ENCODE measurements around the gene NUDCD3.
A peak's percentile ranks its signal among the peaks of the same experiment; 100 is the strongest.

NUDCD3 gene

GRCh38 chr7:44380831-44381493 is 109.5 kb downstream of the NUDCD3 start:
- no peak for DNase-seq

GRCh38 chr7:44380189-44380830 is 110.1 kb downstream of the NUDCD3 start:
- DNase-seq, result no peak

GRCh38 chr7:44379366-44380188 is 110.9 kb downstream of the NUDCD3 start:
- DNase-seq, result no peak

- no peak for DNase-seq
Observed at GRCh38 chr7:44378744-44379143, 111.7 kb downstream of the NUDCD3 start.

- DNase-seq, result no peak
Observed at GRCh38 chr7:44377681-44378421, 112.6 kb downstream of the NUDCD3 start.

GRCh38 chr7:44377134-44377463 is 113.4 kb downstream of the NUDCD3 start:
- no peak for DNase-seq

- DNase-seq, result no peak
Observed at GRCh38 chr7:44376429-44377133, 113.9 kb downstream of the NUDCD3 start.

- no peak for DNase-seq
Observed at GRCh38 chr7:44375926-44376342, 114.5 kb downstream of the NUDCD3 start.

GRCh38 chr7:44375236-44375699 is 115.2 kb downstream of the NUDCD3 start:
- DNase-seq, result no peak

GRCh38 chr7:44374007-44374763 is 116.3 kb downstream of the NUDCD3 start:
- no peak for DNase-seq

GRCh38 chr7:44373418-44373740 is 117.1 kb downstream of the NUDCD3 start:
- no peak for DNase-seq

GRCh38 chr7:44372560-44373417 is 117.7 kb downstream of the NUDCD3 start:
- no peak for DNase-seq

- no peak for DNase-seq
Observed at GRCh38 chr7:44368885-44369284, 121.6 kb downstream of the NUDCD3 start.

- DNase-seq, result no peak
Observed at GRCh38 chr7:44368455-44368854, 122.0 kb downstream of the NUDCD3 start.

GRCh38 chr7:44367475-44368043 is 122.9 kb downstream of the NUDCD3 start:
- no peak for DNase-seq

GRCh38 chr7:44366986-44367385 is 123.5 kb downstream of the NUDCD3 start:
- no peak for DNase-seq

- DNase-seq, result no peak
Observed at GRCh38 chr7:44353668-44354067, 136.8 kb downstream of the NUDCD3 start.

- no peak for DNase-seq
Observed at GRCh38 chr7:44348851-44349781, 141.3 kb downstream of the NUDCD3 start.

GRCh38 chr7:44348300-44348699 is 142.2 kb downstream of the NUDCD3 start:
- DNase-seq, result peak; percentile 6

Data from activated CD4-positive, alpha-beta T cell treated with anti-CD3 and anti-CD28 coated beads, Interleukin-2, amount 50 U/mL, for 16 hours (primary cell).